ENCODE measurements around the gene CCR8.
"Not testable (repeated sequence)": the region's sequence is repeated elsewhere in the genome, so short reads cannot be mapped to it uniquely, and the experiment has no call there.

The CCR8 gene

GRCh38 chr3:39315420-39315819, 14.1 kb upstream of the CCR8 start:
- DNase-seq (ENCODE audit: low spot score) = peak; percentile 11

- no peak for DNase-seq (ENCODE audit: low spot score)
Observed at GRCh38 chr3:39317571-39318169, 11.8 kb upstream of the CCR8 start.

GRCh38 chr3:39318301-39318700, 11.2 kb upstream of the CCR8 start:
- no peak for DNase-seq (ENCODE audit: low spot score)

GRCh38 chr3:39319249-39319648, 10.3 kb upstream of the CCR8 start:
- DNase-seq (ENCODE audit: low spot score) = no peak

- DNase-seq (ENCODE audit: low spot score) = peak; percentile 21
Observed at GRCh38 chr3:39321574-39321983, 7.9 kb upstream of the CCR8 start.

- not testable (repeated sequence) for DNase-seq (ENCODE audit: low spot score)
Observed at GRCh38 chr3:39322209-39322715, 7.2 kb upstream of the CCR8 start.

- no peak for DNase-seq (ENCODE audit: low spot score)
Observed at GRCh38 chr3:39322936-39323335, 6.6 kb upstream of the CCR8 start.

- no peak for DNase-seq (ENCODE audit: low spot score)
Observed at GRCh38 chr3:39323494-39323893, 6.0 kb upstream of the CCR8 start.

GRCh38 chr3:39325236-39325635, 4.3 kb upstream of the CCR8 start:
- no peak for DNase-seq (ENCODE audit: low spot score)

- DNase-seq (ENCODE audit: low spot score) = no peak
Observed at GRCh38 chr3:39327053-39327745, 2.3 kb upstream of the CCR8 start.

- DNase-seq (ENCODE audit: low spot score) = no peak
Observed at GRCh38 chr3:39327746-39328349, 1.7 kb upstream of the CCR8 start.

GRCh38 chr3:39330824-39331223, 1.3 kb downstream of the CCR8 start:
- no peak for DNase-seq (ENCODE audit: low spot score)

- no peak for DNase-seq (ENCODE audit: low spot score)
Observed at GRCh38 chr3:39332525-39332924, 3.0 kb downstream of the CCR8 start.

GRCh38 chr3:39333607-39334006, 4.1 kb downstream of the CCR8 start:
- DNase-seq (ENCODE audit: low spot score) = no peak

- DNase-seq (ENCODE audit: low spot score) = no peak
Observed at GRCh38 chr3:39334205-39334604, 4.7 kb downstream of the CCR8 start.

- DNase-seq (ENCODE audit: low spot score) = no peak
Observed at GRCh38 chr3:39338201-39338600, 8.7 kb downstream of the CCR8 start.

- no peak for DNase-seq (ENCODE audit: low spot score)
Observed at GRCh38 chr3:39339086-39339485, 9.6 kb downstream of the CCR8 start.

GRCh38 chr3:39343076-39343717, 13.7 kb downstream of the CCR8 start:
- peak; percentile 6 for DNase-seq (ENCODE audit: low spot score)

GRCh38 chr3:39343760-39344159, 14.3 kb downstream of the CCR8 start:
- DNase-seq (ENCODE audit: low spot score) = no peak

GRCh38 chr3:39344746-39345344, 15.3 kb downstream of the CCR8 start:
- DNase-seq (ENCODE audit: low spot score) = no peak

- no peak for DNase-seq (ENCODE audit: low spot score)
Observed at GRCh38 chr3:39346785-39347585, 17.5 kb downstream of the CCR8 start.

GRCh38 chr3:39347586-39347876, 18.0 kb downstream of the CCR8 start:
- DNase-seq (ENCODE audit: low spot score) = no peak
